ENCODE results near the gene FGF7.
"Not testable (repeated sequence)": the region's sequence is repeated elsewhere in the genome, so short reads cannot be mapped to it uniquely, and the experiment has no call there.

Gene FGF7

DNA sequence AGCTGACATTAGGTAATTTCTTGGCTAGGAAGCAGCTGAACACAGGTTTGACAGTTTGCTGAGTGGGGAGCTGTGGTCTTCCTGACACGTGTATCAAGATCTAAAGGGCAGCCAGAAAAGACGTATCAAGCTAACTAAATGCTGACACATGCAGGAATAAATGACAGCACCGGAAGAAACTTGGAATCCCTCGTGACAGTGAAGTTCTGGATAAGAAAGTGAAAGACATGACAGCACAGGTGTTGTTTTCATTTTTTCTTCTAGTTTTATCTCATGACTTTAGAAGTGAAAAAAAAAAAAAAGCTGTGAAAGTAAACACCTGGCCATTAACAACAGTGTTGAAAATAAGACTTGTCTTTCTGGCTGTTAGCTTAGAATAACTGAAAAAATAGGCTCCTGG is 48.7 kb downstream of the FGF7 start:
- TF ChIP-seq, protein P1, sequence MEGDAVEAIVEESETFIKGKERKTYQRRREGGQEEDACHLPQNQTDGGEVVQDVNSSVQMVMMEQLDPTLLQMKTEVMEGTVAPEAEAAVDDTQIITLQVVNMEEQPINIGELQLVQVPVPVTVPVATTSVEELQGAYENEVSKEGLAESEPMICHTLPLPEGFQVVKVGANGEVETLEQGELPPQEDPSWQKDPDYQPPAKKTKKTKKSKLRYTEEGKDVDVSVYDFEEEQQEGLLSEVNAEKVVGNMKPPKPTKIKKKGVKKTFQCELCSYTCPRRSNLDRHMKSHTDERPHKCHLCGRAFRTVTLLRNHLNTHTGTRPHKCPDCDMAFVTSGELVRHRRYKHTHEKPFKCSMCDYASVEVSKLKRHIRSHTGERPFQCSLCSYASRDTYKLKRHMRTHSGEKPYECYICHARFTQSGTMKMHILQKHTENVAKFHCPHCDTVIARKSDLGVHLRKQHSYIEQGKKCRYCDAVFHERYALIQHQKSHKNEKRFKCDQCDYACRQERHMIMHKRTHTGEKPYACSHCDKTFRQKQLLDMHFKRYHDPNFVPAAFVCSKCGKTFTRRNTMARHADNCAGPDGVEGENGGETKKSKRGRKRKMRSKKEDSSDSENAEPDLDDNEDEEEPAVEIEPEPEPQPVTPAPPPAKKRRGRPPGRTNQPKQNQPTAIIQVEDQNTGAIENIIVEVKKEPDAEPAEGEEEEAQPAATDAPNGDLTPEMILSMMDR (conservative IDR thresholded peaks at IDR 0.05; ENCODE audit: low read depth, low read length) = no peak
- H3K4me3 ChIP-seq (ENCODE audit: low read length) = no peak overlapping the region
- DNase-seq (ENCODE audit: low read depth) = no peak

DNA sequence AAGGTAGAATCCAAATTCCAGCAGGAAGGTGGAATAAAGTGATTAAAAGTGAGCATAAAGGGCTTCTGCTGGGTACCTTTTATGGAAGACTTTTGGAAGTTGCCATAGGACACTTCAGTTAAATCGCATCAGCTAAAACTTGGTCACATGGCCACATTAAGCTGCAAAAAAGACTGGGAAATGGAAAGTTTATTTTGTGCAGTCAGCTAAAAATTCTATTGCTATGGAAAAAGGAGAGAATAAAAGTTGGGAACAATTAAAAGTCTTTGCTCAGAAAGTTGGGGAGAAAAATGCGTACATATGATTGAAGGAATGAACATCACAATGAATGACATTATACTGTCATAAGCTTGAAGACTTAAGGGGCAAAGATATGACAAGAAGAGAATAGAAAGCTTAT is 49.3 kb downstream of the FGF7 start:
- DNase-seq (ENCODE audit: low read depth) = no peak
- no peak overlapping the region for H3K4me3 ChIP-seq (ENCODE audit: low read length)
- TF ChIP-seq, protein P1 (conservative IDR thresholded peaks at IDR 0.05; ENCODE audit: low read depth, low read length) = no peak

DNA sequence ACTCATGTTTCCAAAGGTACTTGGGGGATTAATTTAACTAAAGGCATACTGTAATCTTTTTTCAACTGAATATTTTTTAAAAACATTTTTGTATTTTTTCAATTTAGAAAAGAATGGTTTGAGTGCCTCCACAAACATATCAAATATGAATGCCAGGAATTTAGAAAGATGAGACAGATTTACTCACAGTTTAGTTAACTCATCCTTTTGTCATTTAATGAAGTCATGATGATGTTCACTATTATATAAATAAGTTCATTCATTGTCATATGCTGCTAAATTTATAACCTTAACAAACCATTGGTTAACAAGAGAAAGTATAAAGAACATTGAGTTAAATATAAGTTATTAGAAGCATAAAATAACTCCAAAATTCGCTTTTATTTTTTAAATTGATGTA is 50.0 kb downstream of the FGF7 start:
- no peak for DNase-seq (ENCODE audit: low read depth)
- TF ChIP-seq, protein P1 (conservative IDR thresholded peaks at IDR 0.05; ENCODE audit: low read depth, low read length) = no peak
- no peak overlapping the region for H3K4me3 ChIP-seq (ENCODE audit: low read length)

DNA sequence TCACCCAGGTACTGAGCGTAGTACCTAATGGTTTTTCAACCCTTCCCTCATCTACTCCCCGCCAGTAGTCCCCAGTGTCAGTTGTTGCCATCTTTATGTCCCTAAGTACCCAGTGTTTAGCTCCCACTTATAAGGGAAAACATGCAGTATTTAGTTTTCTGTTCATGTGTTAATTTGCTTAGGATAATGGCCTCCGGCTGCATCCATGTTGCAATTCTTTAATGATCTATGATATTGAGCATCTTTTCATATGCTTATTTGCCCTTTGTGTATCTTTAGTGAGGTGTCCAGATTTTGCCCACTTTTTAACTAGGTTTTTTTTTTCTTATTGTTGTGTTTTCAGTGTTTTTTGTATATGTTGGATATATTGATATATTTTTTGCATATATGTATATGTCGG is 55.0 kb downstream of the FGF7 start:
- DNase-seq (ENCODE audit: low read depth) = not testable (repeated sequence)

DNA sequence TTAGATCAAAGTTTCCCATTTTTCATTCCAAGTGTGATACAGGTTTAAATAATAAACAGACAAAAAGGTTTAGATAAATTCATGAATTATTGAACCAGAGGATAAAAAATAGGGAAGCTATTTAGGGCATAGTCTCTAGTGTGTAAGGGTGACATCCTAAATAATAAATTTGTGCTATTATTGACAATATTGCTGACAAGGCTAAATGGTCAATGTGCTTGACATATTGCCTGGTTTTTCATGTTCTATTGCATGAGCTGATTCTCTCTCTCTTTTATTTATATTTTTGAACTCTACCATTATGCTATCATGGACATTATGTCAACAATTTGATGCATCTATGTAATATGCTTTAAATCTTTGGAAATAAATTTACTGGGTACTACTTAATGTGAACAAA is 55.9 kb downstream of the FGF7 start:
- DNase-seq (ENCODE audit: low read depth) = not testable (repeated sequence)

More for the DNA sequence above, 55.0 kb downstream of the FGF7 start:
- H3K4me3 ChIP-seq (ENCODE audit: low read length) = not testable (repeated sequence)

DNA sequence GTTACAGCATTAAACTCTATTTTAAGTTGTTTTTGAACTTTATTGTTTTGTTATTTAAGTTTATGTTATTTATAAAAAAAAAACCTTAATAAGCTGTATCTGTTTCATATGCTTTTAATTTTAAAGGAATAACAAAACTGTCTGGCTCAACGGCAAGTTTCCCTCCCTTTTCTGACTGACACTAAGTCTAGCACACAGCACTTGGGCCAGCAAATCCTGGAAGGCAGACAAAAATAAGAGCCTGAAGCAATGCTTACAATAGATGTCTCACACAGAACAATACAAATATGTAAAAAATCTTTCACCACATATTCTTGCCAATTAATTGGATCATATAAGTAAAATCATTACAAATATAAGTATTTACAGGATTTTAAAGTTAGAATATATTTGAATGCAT is 62.4 kb downstream of the FGF7 start:
- H3K4me3 ChIP-seq (ENCODE audit: low read length); DNase-seq (ENCODE audit: low read depth): not testable (repeated sequence)

More for the DNA sequence above, 55.9 kb downstream of the FGF7 start:
- H3K4me3 ChIP-seq (ENCODE audit: low read length) = not testable (repeated sequence)

DNA sequence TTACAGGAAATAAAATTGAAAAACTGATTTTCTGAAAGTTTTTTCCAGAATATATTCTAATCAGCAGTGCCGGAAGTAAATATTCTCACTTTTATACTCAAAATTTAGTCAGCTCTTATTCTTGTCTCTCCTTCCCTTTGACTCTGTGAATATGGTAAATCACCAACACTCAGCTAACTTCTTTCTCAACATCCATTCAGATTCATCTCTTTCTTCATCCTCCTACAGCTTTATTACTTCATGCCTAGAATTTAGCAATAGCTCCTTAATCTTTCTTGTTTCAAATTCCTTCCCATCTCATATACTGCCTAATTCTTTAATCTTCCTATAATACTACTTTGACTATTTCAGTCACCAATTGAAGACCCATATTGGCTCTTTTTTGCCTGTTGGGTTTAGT is 67.9 kb downstream of the FGF7 start:
- TF ChIP-seq, protein P1 (conservative IDR thresholded peaks at IDR 0.05; ENCODE audit: low read depth, low read length) = no peak
- DNase-seq (ENCODE audit: low read depth) = no peak
- H3K4me3 ChIP-seq (ENCODE audit: low read length) = no peak overlapping the region

DNA sequence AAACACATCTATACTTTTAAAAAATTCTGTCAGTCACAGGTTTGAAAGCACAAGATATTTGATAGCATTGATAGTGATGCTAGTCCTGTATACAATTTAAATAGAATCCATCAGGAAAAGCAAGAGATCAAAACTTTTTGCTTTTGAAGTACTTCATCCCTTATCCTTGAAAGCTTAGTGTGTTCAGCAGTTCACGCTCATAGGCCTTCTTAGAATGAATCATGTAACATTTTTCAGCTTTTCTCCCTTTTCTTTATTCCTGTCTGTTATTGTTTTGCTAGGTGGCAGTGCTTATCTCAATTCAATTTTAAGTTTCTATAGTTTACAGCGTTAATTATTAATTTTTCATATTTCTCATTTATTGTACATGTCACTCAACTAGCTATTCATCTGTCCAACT is 69.1 kb downstream of the FGF7 start:
- H3K4me3 ChIP-seq (ENCODE audit: low read length) = no peak overlapping the region
- TF ChIP-seq, protein P1 (conservative IDR thresholded peaks at IDR 0.05; ENCODE audit: low read depth, low read length) = no peak
- no peak for DNase-seq (ENCODE audit: low read depth)

DNA sequence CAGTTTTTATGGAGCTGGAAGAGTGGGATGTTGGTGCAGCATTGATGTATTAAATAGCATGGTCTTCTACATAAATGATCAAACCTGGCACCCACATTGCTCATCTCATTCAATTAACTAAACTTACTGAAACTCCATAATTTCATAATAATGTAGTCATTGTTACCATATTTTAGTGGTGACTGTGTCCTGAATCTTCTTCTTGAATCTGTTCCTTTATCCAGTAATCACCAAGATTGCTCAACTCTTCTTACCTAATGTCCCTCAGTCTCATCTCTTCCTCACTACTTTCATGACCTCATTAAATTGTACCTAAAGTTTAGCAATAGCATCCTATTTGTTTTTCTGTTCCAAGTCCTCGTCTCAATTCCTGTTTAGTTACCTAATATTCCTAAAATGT is 69.8 kb downstream of the FGF7 start:
- H3K4me3 ChIP-seq (ENCODE audit: low read length) = no peak overlapping the region
- TF ChIP-seq, protein P1 (conservative IDR thresholded peaks at IDR 0.05; ENCODE audit: low read depth, low read length) = no peak
- no peak for DNase-seq (ENCODE audit: low read depth)

Data from retinal pigment epithelial cell (primary cell).